SK-N-MC (cell line): ENCODE data around the gene AARS2.
A peak's percentile ranks its signal among the peaks of the same experiment; 100 is the strongest.

Experiments used
- DNase-seq: peaks from one replicate; pipeline ENCODE4 v3.0.0-alpha.2; 2011; ENCODE audit warnings: low read depth, low spot score
- H3K27ac ChIP-seq: fragments of 200-600 bp; sonication (generic); 2 replicates; pipeline ENCODE4 v1.5.1; 2016; ENCODE audit warnings: mixed run types
- H3K36me3 ChIP-seq: fragments of 200-600 bp; sonication (generic); 2 replicates; pipeline ENCODE4 v1.6.1; 2017; ENCODE audit warnings: antibody characterized with exemption, low read length, mixed read lengths; ENCODE audit not compliant: insufficient read depth
- H3K4me3 ChIP-seq: fragments of 200-600 bp; sonication (generic); 2 replicates; pipeline ENCODE4 v1.5.1; 2016
- H3K9ac ChIP-seq: fragments of 200-600 bp; sonication (generic); 2 replicates; pipeline ENCODE4 v1.8.0; 2017; ENCODE audit warnings: mixed run types, mixed read lengths; ENCODE audit not compliant: insufficient read length
- H3K9me3 ChIP-seq: fragments of 200-600 bp; sonication (generic); 2 replicates; pipeline ENCODE4 v1.6.1; 2017; ENCODE audit warnings: low read depth, mild to moderate bottlenecking, antibody characterized with exemption, low read length, moderate library complexity, mixed read lengths
- EZH2 ChIP-seq: fragments of 200-600 bp; sonication (generic); IDR thresholded peaks from one replicate; pipeline ENCODE4 v1.6.1; 2017; ENCODE audit warnings: antibody characterized with exemption
- FOXP2 ChIP-seq: optimal IDR thresholded peaks from 2 replicates; pipeline ENCODE3; 2011; ENCODE audit warnings: mild to moderate bottlenecking, moderate library complexity; ENCODE audit not compliant: insufficient read depth; ENCODE audit errors: extremely low read length, control extremely low read depth
- POLR2AphosphoS5 ChIP-seq: IDR thresholded peaks from 2 replicates; pipeline ENCODE4 v1.6.1; 2012; ENCODE audit warnings: mild to moderate bottlenecking, low read depth, low read length, borderline replicate concordance

The AARS2 gene

GRCh38 chr6:44267252-44267651 is 45.9 kb downstream of the AARS2 start:
- no peaks in the 10 kb centered on the region for H3K36me3 ChIP-seq
- H3K9ac ChIP-seq, result no peak overlapping the region
- H3K27ac ChIP-seq, result no peak overlapping the region
- DNase-seq, result no peak
- H3K4me3 ChIP-seq, result no peak overlapping the region
- TF ChIP-seq FOXP2, result no peak
- TF ChIP-seq EZH2, result no peak
- TF ChIP-seq POLR2AphosphoS5, result no peak
- no peaks in the 10 kb centered on the region for H3K9me3 ChIP-seq

- no peak for DNase-seq
- Histone ChIP-seq H3K4me3 (no peak overlapping the region), H3K9ac (no peak overlapping the region), H3K36me3 (no peaks in the 10 kb centered on the region), H3K27ac (no peak overlapping the region), H3K9me3 (no peaks in the 10 kb centered on the region)
- no peak for TF ChIP-seq EZH2
- no peak for TF ChIP-seq FOXP2
- no peak for TF ChIP-seq POLR2AphosphoS5
Observed at GRCh38 chr6:44266347-44266746, 46.8 kb downstream of the AARS2 start.

GRCh38 chr6:44265722-44266233 is 47.4 kb downstream of the AARS2 start:
- no peak for DNase-seq
- no peak overlapping the region for H3K9ac ChIP-seq
- H3K36me3 ChIP-seq, result no peaks in the 10 kb centered on the region
- H3K9me3 ChIP-seq, result no peaks in the 10 kb centered on the region
- peak overlapping the region; percentile 95 for H3K4me3 ChIP-seq
- no peak for TF ChIP-seq FOXP2
- TF ChIP-seq POLR2AphosphoS5, result no peak; the same call in 1 of the 2 replicates
- TF ChIP-seq EZH2, result no peak
- H3K27ac ChIP-seq, result no peak overlapping the region

GRCh38 chr6:44265007-44265721 is 48.0 kb downstream of the AARS2 start, which contains the start of gene NFKBIE:
TSS of gene NFKBIE (minus strand) at chr6:44265551. CDS start at chr6:44265346, 205 bp downstream.
- no peak within 1 kb of the TSS for H3K27ac ChIP-seq
- DNase-seq, result no peak
- H3K9me3 ChIP-seq, result no peaks in the 10 kb centered on the region
- peak within 1 kb of the TSS; percentile 95 for H3K4me3 ChIP-seq
- TF ChIP-seq POLR2AphosphoS5 (0 out of 2 replicates have a peak, but pooled peaks have one; percentile 31), FOXP2 (no peak), EZH2 (no peak)
- peak within 1 kb of the TSS; percentile 73 for H3K9ac ChIP-seq
- no peaks in the 10 kb centered on the region for H3K36me3 ChIP-seq

GRCh38 chr6:44264154-44265006 is 48.8 kb downstream of the AARS2 start:
- no peak overlapping the region for H3K9ac ChIP-seq
- no peak for DNase-seq
- peak overlapping the region; percentile 95 for H3K4me3 ChIP-seq
- H3K36me3 ChIP-seq, result no peaks in the 10 kb centered on the region
- no peak overlapping the region for H3K27ac ChIP-seq
- TF ChIP-seq POLR2AphosphoS5 (no peak), EZH2 (no peak), FOXP2 (no peak)
- no peaks in the 10 kb centered on the region for H3K9me3 ChIP-seq

GRCh38 chr6:44263354-44264100 is 49.6 kb downstream of the AARS2 start:
- no peak overlapping the region for H3K4me3 ChIP-seq
- no peak for DNase-seq
- no peak overlapping the region for H3K9ac ChIP-seq
- H3K36me3 ChIP-seq, result no peaks in the 10 kb centered on the region
- H3K27ac ChIP-seq, result no peak overlapping the region
- TF ChIP-seq POLR2AphosphoS5, result no peak
- no peak for TF ChIP-seq EZH2
- no peak for TF ChIP-seq FOXP2
- no peaks in the 10 kb centered on the region for H3K9me3 ChIP-seq

GRCh38 chr6:44262467-44263353 is 50.4 kb downstream of the AARS2 start:
- no peak for TF ChIP-seq POLR2AphosphoS5
- TF ChIP-seq EZH2, result no peak
- TF ChIP-seq FOXP2, result no peak
- Histone ChIP-seq H3K9ac (no peak overlapping the region), H3K27ac (no peak overlapping the region), H3K4me3 (no peak overlapping the region), H3K9me3 (no peaks in the 10 kb centered on the region), H3K36me3 (no peaks in the 10 kb centered on the region)
- no peak for DNase-seq

- no peak overlapping the region for H3K9ac ChIP-seq
- no peaks in the 10 kb centered on the region for H3K36me3 ChIP-seq
- H3K4me3 ChIP-seq, result no peak overlapping the region
- TF ChIP-seq POLR2AphosphoS5, result no peak
- no peak for TF ChIP-seq FOXP2
- no peak for TF ChIP-seq EZH2
- no peaks in the 10 kb centered on the region for H3K9me3 ChIP-seq
- H3K27ac ChIP-seq, result no peak overlapping the region
- DNase-seq, result no peak
Observed at GRCh38 chr6:44261581-44261980, 51.6 kb downstream of the AARS2 start.
